Activated CD8-positive, alpha-beta T cell treated with anti-CD3 and anti-CD28 coated beads, Interleukin-2, amount 10 ng/mL, durations not matched to agents 7 days and 5 days (primary cell): ENCODE measurements around the gene MEF2D. TPM values are rescaled to one million over a fixed set of nuclear protein-coding genes. Genes with fewer than 3 reads are reported as not detected.

Experiments used
- ATAC-seq: fragments of 150-1000 bp; cut with Tn5 transposase; one replicate; pipeline ENCODE4 v1.10.0; 2021; ENCODE audit warnings: moderate library complexity
- CTCF ChIA-PET: fragments of 350-600 bp; sonication (Branson Sonifier 250); formaldehyde crosslinking; loops from one replicate; lab custom pipeline; 2021; ENCODE audit warnings: antibody characterized with exemption; lab: Charles Lee
- POLR2A ChIA-PET: fragments of 350-600 bp; sonication (Branson Sonifier 250); formaldehyde crosslinking; loops from one replicate; lab custom pipeline; 2021; ENCODE audit warnings: antibody characterized with exemption; lab: Charles Lee
- DNase-seq: peaks from one replicate; pipeline ENCODE4 v3.0.0-alpha.2; 2020
- H3K27ac Mint-ChIP-seq: one replicate; pipeline ENCODE4 v1.8.0; 2021; ENCODE audit warnings: mild to moderate bottlenecking, mixed read lengths
- H3K27me3 Mint-ChIP-seq: one replicate; pipeline ENCODE4 v1.8.0; 2021; ENCODE audit warnings: low read depth, mixed read lengths
- H3K36me3 Mint-ChIP-seq: one replicate; pipeline ENCODE4 v1.8.0; 2021; ENCODE audit warnings: low read depth, mixed read lengths
- H3K4me1 Mint-ChIP-seq: one replicate; pipeline ENCODE4 v1.8.0; 2021; ENCODE audit warnings: low read depth, mixed read lengths
- H3K4me3 Mint-ChIP-seq: one replicate; pipeline ENCODE4 v1.8.0; 2021; ENCODE audit warnings: mild to moderate bottlenecking, mixed read lengths
- H3K9me3 Mint-ChIP-seq: one replicate; pipeline ENCODE4 v1.8.0; 2022; ENCODE audit warnings: mixed read lengths; ENCODE audit not compliant: insufficient read depth
- total RNA-seq, 2 experiments: library from RNA; stranded (reverse); gene quantifications; one replicate each; pipeline ENCODE4 v1.2.3, GENCODE V29; 2021

MEF2D gene
- total RNA-seq, 2 experiments from 2014 or later: 34.8 to 40.1 TPM

DNA sequence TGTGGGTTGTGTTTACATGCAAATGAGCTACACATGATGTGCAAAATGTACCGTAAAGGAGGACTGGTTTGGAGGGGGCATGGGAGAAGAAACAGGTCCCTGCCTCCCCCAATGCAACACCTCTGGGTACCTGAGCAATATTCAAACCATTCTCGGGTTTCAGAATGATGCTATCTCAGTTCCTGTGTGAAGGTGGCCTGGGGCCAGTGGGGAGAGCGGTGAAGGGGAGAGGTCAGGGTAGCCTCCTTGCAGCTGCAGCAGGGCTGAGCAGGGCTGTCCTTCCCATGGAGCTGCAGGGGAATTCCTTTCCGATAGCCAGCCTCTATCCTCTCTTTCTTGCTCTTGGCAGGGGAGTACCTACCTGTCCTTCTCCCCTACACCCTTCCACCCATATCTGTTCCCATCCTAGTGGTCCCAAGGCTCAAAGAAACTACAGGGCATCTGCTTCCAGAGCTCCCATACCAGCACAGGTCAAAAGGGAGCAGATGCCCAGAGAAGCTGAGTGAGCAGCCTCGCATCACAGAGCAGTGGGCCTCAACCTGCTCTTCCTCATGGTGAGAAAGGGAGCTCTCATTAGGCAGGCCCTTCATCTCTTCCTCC, 11.9 kb downstream of the MEF2D start:
- peak overlapping the region; percentile 85 for H3K27ac Mint-ChIP-seq
- ATAC-seq: peak; percentile 62
- H3K9me3 Mint-ChIP-seq: no peaks in the 10 kb centered on the region
- peaks cover 27% of the 10 kb centered on the region for H3K36me3 Mint-ChIP-seq
- no peaks in the 10 kb centered on the region for H3K27me3 Mint-ChIP-seq
- H3K4me1 Mint-ChIP-seq: peaks cover 79% of the 10 kb centered on the region
- ChIA-PET CTCF (interaction anchor here (1.0 to 6.1 kb wide), 12 partner anchors 8 to 146 kb away, joined by 3 to 85 read pairs (median 6); partner anchors contain the start of genes GPATCH4 and MEF2D), POLR2A (interaction anchor here (0.6 to 12.8 kb wide), 7 partner anchors 11 to 113 kb away, joined by 3 to 143 read pairs (median 4); partner anchors contain the start of gene MEF2D)
- DNase-seq: peak; percentile 57
- H3K4me3 Mint-ChIP-seq: peak overlapping the region; percentile 62

GRCh38 chr1:156487862-156488261, 12.7 kb downstream of the MEF2D start:
- Mint-ChIP-seq H3K36me3 (peaks cover 28% of the 10 kb centered on the region), H3K27ac (peak overlapping the region; percentile 85), H3K4me3 (peak overlapping the region; percentile 62), H3K4me1 (peaks cover 77% of the 10 kb centered on the region), H3K27me3 (no peaks in the 10 kb centered on the region), H3K9me3 (no peaks in the 10 kb centered on the region)
- no peak for DNase-seq
- ChIA-PET POLR2A (interaction anchor here (1.0 to 12.8 kb wide), 3 partner anchors 12 to 94 kb away, joined by 3 to 143 read pairs (median 4); partner anchors contain the start of gene MEF2D), CTCF (interaction anchor here (1.1 to 6.1 kb wide), 6 partner anchors 14 to 112 kb away, joined by 4 to 85 read pairs (median 7); partner anchors contain the start of genes GPATCH4 and MEF2D)
- ATAC-seq: peak; percentile 12

DNA sequence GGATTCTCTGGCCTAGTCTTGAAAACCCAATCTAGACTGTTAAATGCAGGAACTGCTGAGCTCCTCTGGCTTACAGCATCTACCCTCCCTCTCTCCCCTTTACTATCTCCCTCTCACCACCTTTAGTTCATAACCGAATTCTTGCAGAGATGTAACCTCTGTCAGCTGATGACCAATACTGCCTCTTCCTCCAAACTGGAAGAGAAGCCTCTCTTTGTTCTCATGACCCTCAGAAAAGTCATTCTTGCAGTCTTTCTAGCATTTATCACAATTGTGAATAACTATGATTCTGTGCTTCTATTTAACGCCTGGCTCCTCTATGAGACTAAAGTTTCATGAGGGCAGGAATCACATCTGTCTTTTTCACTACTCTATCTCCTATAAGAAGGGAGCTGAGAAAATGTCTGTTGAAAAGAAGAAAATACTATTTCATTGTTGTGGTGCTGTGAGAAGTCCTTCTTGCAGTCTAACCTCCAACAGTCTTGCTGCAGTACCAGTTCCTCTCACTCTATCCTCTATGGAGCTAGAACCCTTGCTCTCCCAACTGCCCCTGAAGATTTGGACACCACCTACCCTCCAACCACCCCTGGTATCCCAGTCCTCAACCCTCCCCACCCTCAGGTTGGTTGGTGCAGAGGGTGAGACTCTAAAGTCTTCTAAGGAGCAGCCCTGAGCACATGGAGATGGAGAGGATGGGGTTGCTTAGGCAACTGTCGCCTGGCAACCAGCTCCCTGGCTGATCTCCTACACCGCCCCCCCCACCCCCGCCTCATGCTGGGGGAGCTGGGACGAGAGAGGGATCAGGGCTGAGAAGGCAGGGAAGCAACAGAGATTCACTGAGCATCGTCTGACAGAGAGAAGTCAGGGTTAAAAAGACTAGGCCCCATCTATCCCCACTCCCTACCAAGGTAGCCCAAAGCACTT, 13.9 kb downstream of the MEF2D start:
- ATAC-seq (no peak), DNase-seq (no peak)
- Mint-ChIP-seq H3K4me1 (peaks cover 74% of the 10 kb centered on the region), H3K36me3 (peaks cover 33% of the 10 kb centered on the region), H3K9me3 (no peaks in the 10 kb centered on the region), H3K27ac (peak overlapping the region; percentile 17), H3K4me3 (no peak overlapping the region), H3K27me3 (no peaks in the 10 kb centered on the region)
- ChIA-PET CTCF (interaction anchor here (2.0 to 8.1 kb wide), 3 partner anchors 13 to 114 kb away, joined by 7 to 207 read pairs (median 7); partner anchors contain the start of genes GPATCH4 and MEF2D), POLR2A (interaction anchor here (0.6 to 12.8 kb wide), 3 partner anchors 13 to 97 kb away, joined by 3 to 143 read pairs (median 4); partner anchors contain the start of gene MEF2D)

- Mint-ChIP-seq H3K4me1 (peaks cover 74% of the 10 kb centered on the region), H3K4me3 (no peak overlapping the region), H3K9me3 (no peaks in the 10 kb centered on the region), H3K27me3 (no peaks in the 10 kb centered on the region), H3K27ac (no peak overlapping the region), H3K36me3 (peaks cover 37% of the 10 kb centered on the region)
- ATAC-seq (no peak), DNase-seq (no peak)
- ChIA-PET POLR2A (interaction anchor here (1.6 to 12.8 kb wide), 2 partner anchors 14 to 38 kb away, joined by 4 to 143 read pairs; partner anchors contain the start of gene MEF2D), CTCF (interaction anchor here (1.1 to 8.1 kb wide), 4 partner anchors 14 to 96 kb away, joined by 3 to 207 read pairs (median 5); partner anchors contain the start of gene MEF2D)
These were observed 14.6 kb downstream of the MEF2D start for GRCh38 chr1:156485984-156486383.

- Mint-ChIP-seq H3K9me3 (no peaks in the 10 kb centered on the region), H3K4me3 (no peak overlapping the region), H3K27me3 (no peaks in the 10 kb centered on the region), H3K36me3 (peaks cover 51% of the 10 kb centered on the region), H3K4me1 (peaks cover 71% of the 10 kb centered on the region), H3K27ac (no peak overlapping the region)
- DNase-seq (no peak), ATAC-seq (no peak)
- ChIA-PET POLR2A (interaction anchor here (0.6 to 12.8 kb wide), 3 partner anchors 15 to 117 kb away, joined by 3 to 143 read pairs (median 4); partner anchors contain the start of gene MEF2D), CTCF (interaction anchor here (0.8 to 8.1 kb wide), 12 partner anchors 16 to 124 kb away, joined by 3 to 207 read pairs (median 4); partner anchors contain the start of gene MEF2D)
These were observed 16.0 kb downstream of the MEF2D start for GRCh38 chr1:156484480-156485058.

DNA sequence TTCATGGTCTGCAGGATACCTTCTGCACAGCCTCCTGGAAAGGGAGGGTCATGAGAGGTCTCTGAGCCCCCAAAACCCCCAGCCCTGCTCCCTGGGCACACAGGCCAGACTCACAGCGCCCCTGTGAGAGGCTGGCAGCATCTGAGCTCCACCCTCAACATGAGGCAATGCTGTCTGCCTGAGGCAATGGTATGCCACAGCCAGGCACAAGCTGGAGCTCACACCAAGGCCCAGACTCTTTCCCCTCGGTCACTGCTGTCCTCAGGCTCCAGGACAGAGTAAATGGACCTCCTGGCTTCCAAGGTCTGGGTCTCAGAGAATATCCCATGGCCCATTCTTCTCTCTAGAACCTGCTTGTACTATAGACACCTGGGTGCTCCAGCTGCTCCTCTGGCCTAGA, 17.2 kb downstream of the MEF2D start:
- POLR2A ChIA-PET: interaction anchor here (12.8 kb wide), 1 partner anchor 16 kb away, joined by 143 read pairs; the partner anchor contains the start of gene MEF2D
- ATAC-seq (no peak), DNase-seq (no peak)
- Mint-ChIP-seq H3K27me3 (no peaks in the 10 kb centered on the region), H3K27ac (no peak overlapping the region), H3K4me1 (peaks cover 65% of the 10 kb centered on the region), H3K4me3 (no peak overlapping the region), H3K9me3 (no peaks in the 10 kb centered on the region), H3K36me3 (peaks cover 61% of the 10 kb centered on the region)
- CTCF ChIA-PET: interaction anchor here (1.1 to 8.1 kb wide), 7 partner anchors 17 to 125 kb away, joined by 3 to 207 read pairs (median 5); partner anchors contain the start of gene MEF2D

DNA sequence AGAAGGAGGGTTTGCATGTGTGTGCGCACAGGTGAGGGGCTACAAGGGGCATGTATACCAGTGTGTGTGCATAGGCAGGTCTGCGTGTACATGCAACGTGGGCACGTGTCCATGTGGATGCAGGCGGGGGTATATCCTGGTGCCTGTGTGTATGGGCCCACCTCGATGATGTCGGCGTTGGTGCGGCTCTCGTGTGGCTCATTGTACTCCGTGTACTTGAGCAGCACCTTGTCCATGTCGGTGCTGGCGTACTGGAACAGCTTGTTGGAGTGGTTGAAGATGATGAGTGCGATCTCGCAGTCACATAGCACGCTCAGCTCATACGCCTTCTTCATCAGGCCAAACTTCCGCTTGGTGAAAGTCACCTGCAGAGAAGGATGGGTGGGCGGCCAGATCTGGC, 18.3 kb downstream of the MEF2D start:
- Mint-ChIP-seq H3K4me1 (peaks cover 62% of the 10 kb centered on the region), H3K27ac (no peak overlapping the region), H3K27me3 (no peaks in the 10 kb centered on the region), H3K4me3 (no peak overlapping the region), H3K9me3 (no peaks in the 10 kb centered on the region), H3K36me3 (peaks cover 63% of the 10 kb centered on the region)
- DNase-seq (no peak), ATAC-seq (no peak)
- POLR2A ChIA-PET: interaction anchor here (12.8 kb wide), 1 partner anchor 17 kb away, joined by 143 read pairs; the partner anchor contains the start of gene MEF2D
- CTCF ChIA-PET: interaction anchor here (1.1 to 8.1 kb wide), 6 partner anchors 18 to 126 kb away, joined by 3 to 207 read pairs (median 14); partner anchors contain the start of genes IQGAP3 and MEF2D

- CTCF ChIA-PET: interaction anchor here (0.7 to 8.1 kb wide), 24 partner anchors 10 to 208 kb away, joined by 3 to 207 read pairs (median 16); partner anchors contain the start of genes HAPLN2, IQGAP3, MEF2D and NAXE
- POLR2A ChIA-PET: interaction anchor here (0.9 to 12.8 kb wide), 7 partner anchors 9 to 119 kb away, joined by 3 to 143 read pairs (median 5); partner anchors contain the start of genes GPATCH4, MEF2D and NAXE
- no peak overlapping the region for H3K4me3 Mint-ChIP-seq
- peaks cover 61% of the 10 kb centered on the region for H3K4me1 Mint-ChIP-seq
- ATAC-seq (no peak), DNase-seq (no peak)
- H3K36me3 Mint-ChIP-seq: peaks cover 63% of the 10 kb centered on the region
- no peaks in the 10 kb centered on the region for H3K9me3 Mint-ChIP-seq
- no peaks in the 10 kb centered on the region for H3K27me3 Mint-ChIP-seq
- H3K27ac Mint-ChIP-seq: peak overlapping the region; percentile 63
These were observed 19.0 kb downstream of the MEF2D start for GRCh38 chr1:156481527-156481926.

DNA sequence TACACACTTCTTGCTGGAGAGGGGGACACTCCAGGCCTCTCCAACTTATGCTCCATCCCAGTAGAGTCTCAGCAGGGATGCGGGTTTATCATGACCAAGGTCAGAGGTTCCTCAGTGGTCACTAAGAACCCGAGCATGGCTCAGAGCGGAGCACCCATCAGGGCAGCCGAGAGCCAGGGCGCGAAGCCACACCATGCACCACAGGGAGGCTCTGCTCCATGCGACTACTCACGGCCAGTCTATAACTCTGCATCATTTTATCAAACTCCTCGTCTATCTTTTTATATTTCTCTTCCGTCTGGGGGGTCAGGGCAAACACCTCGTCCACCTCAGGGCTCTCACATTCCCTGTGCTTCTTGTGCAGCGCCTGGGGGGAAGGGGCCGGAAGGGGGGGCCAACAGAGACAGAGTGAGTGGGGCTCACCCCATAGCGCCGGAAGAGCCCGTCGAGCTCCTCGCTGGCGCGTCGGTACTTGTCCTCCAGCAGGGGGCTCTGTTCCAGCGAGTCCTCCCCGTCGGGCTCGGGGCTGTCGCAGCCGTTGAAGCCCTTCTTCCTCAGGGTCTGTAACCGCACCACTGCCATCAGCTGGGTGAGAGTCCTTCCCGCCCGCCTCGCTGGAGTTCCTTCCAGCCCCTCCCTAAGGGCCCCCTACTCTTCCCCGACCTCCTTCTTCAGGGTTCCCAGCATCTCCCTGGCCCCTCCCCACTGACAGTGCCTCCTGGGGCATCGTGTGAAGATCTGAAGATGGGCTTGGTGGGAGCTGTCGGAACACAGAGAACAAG, 20.0 kb downstream of the MEF2D start:
- ATAC-seq: peak; percentile 90
- Mint-ChIP-seq H3K27ac (peak overlapping the region; percentile 71), H3K27me3 (no peaks in the 10 kb centered on the region), H3K4me3 (no peak overlapping the region), H3K4me1 (peaks cover 59% of the 10 kb centered on the region), H3K36me3 (peaks cover 66% of the 10 kb centered on the region), H3K9me3 (no peaks in the 10 kb centered on the region)
- ChIA-PET POLR2A (interaction anchor here (0.7 to 12.8 kb wide), 14 partner anchors 10 to 121 kb away, joined by 3 to 143 read pairs (median 4); partner anchors contain the start of genes GPATCH4, MEF2D and NAXE), CTCF (interaction anchor here (0.6 to 8.1 kb wide), 53 partner anchors 9 to 246 kb away, joined by 3 to 207 read pairs (median 5); partner anchors contain the start of genes CCT3, GPATCH4, HAPLN2 and IQGAP3)
- peak; percentile 87 for DNase-seq

- CTCF ChIA-PET: interaction anchor here (0.6 to 8.1 kb wide), 48 partner anchors 8 to 246 kb away, joined by 3 to 207 read pairs (median 5); partner anchors contain the start of genes CCT3, GPATCH4, HAPLN2 and IQGAP3
- H3K4me1 Mint-ChIP-seq: peaks cover 59% of the 10 kb centered on the region
- DNase-seq (no peak), ATAC-seq (no peak)
- H3K36me3 Mint-ChIP-seq: peaks cover 72% of the 10 kb centered on the region
- H3K4me3 Mint-ChIP-seq: no peak overlapping the region
- H3K9me3 Mint-ChIP-seq: no peaks in the 10 kb centered on the region
- POLR2A ChIA-PET: interaction anchor here (0.7 to 12.8 kb wide), 10 partner anchors 10 to 121 kb away, joined by 3 to 143 read pairs (median 4); partner anchors contain the start of genes GPATCH4, MEF2D and NAXE
- H3K27me3 Mint-ChIP-seq: no peaks in the 10 kb centered on the region
- H3K27ac Mint-ChIP-seq: peak overlapping the region; percentile 71
These were observed 20.6 kb downstream of the MEF2D start for GRCh38 chr1:156480016-156480370.
